Measurements from ENCODE around the gene CCNB2.
"Not testable (repeated sequence)": the region's sequence is repeated elsewhere in the genome, so short reads cannot be mapped to it uniquely, and the experiment has no call there.

The CCNB2 gene

DNA sequence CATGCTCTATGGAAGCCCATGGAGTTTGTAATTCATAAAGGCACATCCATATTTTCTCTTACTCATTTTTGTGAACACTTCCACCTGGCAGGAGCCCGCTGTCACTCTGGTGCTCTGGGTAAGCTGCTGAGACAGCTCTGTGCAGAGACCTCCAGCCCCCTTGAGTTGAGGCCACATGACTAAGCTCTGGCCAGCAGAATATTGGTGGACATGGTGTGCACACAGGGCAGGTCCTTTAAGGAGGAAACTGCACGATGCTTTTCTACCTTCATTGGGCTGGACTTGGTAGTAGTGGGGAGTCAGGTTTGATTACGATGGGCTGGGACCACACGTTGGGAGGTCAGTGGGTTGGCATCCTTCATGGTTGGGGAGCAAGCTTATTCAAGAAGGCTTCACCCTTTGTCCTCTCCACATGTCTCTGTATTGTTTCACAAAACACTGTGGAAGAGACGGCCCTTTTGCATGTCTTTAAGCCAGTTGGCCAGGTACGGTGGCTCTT, 29.0 kb downstream of the CCNB2 start:
- no peak for DNase-seq (ENCODE audit: low read depth)

DNA sequence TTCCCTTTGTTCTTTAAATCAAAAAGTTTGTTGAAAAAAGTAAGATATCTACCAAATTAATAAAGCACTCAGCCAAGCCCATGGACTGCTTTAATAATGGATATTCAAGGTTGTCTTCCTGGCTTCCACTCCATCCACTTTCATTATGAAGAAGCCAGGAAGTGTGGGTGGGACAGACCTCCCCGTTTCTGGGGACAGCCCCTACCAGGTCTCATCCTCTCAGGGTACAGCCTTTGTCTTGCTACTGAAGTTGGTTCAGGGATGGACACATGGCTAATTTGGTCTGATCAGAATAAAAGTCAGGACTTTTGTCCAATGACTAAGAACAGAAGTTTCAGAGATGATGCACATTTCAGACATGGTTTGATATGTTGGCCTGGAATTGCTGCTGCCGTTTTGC, 32.6 kb downstream of the CCNB2 start:
- no peak for DNase-seq (ENCODE audit: low read depth)

DNA sequence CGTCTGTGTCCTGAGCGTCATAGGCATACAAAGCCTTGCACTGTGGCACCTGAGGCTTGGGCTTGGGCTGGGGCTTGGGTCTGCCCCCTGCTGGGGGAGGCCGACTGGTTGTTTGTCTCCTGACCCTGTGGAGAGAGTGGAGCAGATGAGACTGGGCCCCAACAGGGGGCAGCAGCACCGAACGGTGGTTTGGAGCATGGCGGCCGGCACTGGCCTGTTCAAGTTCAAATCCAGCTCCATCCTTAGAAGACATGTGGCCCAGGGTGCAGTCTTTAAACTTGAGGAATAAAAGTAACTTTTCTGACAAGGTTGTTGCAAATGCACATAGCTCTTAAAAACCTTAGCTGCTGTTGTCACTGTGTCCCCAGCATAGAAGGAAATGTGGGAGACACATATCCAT, 33.3 kb downstream of the CCNB2 start:
- peak; percentile 66 for DNase-seq (ENCODE audit: low read depth)

DNA sequence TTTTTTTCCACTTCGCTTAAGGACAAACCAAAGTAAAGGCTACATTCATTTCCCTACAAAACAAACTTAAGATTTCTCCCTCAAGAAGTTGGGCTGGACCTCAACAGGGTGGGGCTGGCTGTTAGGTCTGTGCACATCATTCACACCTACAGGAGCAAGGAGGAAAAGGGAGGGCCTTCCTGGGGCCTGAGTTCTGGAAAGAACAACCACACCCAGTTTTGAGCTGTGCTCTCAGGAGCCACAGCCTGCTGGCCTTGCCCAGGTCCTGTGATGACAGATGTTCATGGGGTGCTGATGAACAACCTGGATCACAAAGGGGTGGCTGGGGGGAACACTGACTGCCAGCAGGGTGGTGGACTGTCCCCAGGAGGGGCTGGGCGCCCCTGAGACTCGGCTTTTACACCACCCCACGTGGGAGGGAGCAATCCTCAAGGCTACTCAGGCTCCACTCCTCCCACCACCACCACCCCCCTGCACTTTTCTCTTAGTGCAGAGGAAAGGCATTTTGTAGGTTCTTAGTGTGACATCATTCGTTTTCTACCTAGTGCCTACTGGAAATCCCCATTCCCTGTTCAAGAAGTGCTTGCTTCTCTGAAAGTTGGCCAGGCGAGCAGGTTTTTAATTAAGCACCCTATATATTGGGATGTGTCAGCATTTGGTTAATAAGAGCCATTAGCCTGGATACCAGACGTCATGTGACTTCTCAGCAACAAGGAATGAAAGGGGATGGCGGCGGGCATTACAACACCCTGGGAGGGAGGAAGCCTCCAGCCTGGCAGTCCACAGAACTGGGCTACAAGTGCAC, 35.7 kb downstream of the CCNB2 start:
- DNase-seq (ENCODE audit: low read depth): no peak

DNA sequence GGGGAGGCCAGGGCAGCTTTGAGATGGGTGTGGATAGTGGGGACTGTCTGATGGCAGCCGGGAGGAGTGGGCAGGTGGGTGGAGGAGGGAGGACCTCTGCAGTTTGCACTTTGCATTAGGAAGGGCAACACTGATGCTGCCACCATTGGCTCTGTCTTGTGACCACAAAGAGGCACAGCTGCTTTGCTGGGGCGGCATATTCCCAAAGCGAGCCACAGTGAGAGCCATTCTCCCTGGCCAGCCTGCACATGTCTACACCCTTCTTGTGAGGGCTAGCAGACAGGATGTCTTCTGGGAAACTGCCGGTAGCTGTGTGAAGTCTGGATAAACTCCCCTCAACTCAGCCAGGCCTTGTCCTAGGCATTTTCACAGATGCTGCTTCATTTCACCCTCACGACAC, 38.3 kb downstream of the CCNB2 start:
- no peak for DNase-seq (ENCODE audit: low read depth)

DNA sequence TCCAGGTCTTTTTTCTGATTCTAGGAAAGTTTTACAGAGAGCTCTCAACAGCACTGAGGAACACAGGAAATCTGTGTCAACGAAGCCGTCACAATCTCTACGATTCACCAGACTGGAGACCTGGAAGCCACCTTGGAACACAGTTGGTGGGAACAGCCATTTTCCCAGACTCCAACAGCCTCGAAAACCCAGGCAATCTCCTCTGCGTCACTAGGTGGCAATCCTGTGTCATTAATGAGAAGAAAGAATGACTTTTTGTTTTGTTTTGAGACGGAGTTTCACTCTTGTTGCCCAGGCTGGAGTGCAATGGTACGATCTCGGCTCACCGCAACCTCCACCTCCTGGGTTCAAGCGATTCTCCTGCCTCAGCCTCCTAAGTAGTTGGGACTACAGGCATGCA, 39.6 kb downstream of the CCNB2 start:
- DNase-seq (ENCODE audit: low read depth): peak; percentile 32

DNA sequence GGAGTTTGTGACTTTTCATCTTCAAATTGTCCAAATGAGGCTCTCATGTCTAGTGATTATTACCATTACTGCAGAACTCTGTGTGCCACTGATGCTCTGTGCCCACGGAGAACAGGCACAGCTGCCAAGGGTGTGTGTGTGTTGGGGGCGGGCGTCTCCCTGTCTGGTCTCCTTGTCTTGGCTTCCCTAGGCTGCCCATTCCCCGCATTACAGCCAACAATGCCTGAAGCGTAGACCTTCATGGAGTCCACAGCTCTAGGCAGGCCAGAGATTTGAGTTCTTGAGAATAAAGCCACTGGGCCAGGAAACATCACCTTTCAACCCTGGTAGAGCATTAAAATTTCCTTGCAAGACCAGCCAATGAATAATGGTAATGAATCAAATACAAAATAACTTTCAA, 42.7 kb downstream of the CCNB2 start:
- no peak for DNase-seq (ENCODE audit: low read depth)

DNA sequence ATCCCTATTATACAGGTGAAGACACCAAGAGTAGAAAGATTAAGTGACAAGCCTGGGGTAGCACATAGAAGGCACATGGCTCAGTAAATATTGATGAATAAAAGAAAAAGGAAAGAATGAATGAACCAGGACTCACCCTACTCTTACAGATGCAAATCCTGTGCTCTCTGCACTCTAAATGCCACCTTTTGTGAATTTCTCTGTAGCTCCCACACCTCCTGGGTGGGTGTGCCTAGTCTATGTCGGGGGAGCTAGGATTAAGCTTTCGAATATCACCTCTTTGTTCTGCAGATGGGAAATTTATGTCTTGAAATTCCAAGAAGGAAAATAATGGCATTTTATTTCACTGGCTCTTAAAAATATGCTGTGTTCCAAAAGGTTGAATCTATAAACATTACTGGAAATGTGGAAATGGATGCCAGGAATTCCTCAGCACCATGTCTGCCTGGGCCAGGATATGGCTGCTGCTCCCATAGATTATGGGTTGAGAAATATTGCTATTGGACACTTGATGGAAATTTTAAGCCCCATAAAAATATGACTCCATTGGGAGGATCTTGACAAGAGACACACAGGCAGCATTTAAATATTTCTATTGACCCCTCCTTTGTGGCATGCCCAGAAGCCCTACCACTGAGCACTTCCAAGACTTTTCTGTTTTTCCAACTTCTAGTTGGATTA, 43.3 kb downstream of the CCNB2 start:
- DNase-seq (ENCODE audit: low read depth): no peak

DNA sequence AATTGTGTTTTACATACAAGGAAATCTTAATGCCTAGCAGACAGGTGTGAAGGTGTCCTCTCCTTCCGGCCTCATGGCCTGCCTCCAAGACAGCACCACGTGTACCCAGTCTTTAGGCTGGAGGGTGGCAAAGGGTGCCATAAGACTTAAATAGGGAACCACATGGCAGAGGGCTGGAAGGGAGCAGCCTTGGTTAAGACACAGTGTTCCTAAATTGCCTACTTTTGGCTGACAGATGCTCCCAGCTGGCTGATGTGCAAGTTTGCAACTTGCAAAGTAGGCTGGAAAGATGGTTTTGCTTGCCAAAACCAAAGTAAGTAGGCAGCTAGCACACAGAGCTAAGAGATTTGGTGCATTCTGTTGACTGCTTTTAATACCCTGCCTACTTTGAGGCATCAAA, 45.2 kb downstream of the CCNB2 start:
- no peak for DNase-seq (ENCODE audit: low read depth)

DNA sequence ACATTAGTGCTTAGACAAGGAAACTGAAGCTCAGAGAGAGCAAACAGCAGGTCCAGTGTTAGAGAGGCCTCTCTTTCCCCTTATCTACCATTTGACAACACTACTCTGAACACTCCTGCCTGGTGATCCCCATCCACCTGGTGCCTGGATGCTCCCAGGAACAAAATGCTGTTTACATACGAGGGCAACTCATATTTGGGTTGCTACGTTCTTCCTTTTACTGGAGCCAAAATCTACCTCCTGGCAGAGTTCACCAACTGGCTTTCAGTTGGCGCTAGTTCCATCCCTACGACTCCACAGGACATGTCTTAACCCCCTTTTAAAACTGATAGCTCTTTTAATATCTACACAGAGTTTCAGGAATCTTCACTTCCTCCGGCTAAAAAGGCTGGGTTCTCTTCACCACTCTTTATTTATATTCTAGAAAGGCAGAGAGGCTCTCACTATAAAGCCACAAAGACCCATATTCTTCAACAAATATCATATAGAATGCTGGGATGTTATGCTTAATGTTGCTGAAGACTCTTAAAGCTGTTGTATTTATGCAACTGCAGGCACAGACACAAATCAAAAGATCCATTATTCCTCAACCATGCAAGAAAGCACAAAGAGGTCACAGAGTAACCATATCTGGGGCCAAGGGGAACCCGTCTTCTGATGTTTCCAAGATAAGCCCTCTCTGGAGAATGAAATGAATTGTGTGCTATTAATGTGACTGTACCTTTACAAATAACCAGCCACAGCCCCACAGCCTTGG, 47.9 kb downstream of the CCNB2 start:
- no peak for DNase-seq (ENCODE audit: low read depth)

DNA sequence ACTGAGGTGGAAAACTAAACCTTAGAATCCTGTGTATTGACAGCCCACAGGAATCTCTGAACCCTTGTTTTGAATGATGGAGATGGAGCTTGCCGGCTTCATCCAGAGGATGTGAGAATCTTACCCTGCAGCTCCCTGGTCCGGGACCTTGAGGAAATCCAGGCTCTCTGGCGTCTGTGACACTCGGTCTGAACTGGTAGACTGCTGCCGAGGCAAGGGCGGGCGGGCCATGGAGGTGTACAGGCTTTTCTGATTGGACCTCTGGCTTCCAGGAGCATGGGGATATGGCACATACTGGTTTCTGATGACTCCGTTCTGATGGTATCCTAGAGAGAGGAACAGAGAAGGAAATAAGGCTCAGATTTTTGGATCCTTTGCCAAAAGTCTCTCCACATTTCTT, 48.5 kb downstream of the CCNB2 start:
- no peak for DNase-seq (ENCODE audit: low read depth)

DNA sequence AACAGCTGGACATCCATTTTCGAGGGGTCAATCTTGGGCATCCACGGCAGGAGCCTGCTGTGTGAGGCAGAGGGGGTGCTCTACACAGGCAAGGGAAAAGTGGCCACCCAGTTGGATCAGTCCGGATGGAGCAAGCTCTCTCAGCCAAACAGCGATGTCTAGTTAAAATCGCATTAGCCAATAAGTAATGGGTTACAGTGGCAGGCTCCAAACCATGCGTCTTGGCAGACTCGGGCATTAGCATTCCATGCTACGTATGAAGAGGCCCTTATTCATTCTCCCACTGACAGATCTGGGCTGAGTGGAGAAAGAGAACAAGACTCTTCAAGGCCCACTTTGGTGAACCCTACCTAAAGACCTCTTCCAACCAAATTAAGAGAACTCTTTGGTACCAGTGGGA, 49.3 kb downstream of the CCNB2 start:
- no peak for DNase-seq (ENCODE audit: low read depth)

DNA sequence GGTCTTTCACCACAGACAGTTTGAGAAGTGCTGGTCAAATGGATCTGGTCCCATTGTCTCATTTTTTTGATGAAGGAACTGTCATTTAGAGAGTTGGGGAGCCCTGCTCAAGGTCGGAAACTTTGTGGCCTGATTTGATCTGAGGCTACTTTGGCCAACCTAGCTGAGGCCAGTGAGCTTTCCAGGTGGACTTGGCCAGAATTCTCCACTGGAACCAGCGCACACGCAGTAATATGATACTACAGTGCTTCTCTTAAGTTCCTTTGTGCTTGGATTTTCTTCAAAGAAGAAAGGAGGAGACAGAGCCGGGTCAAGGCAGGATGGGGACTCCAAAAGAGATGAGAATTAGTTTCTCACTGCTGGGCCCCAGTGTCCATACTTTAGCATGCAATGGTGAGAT, 50.5 kb downstream of the CCNB2 start:
- DNase-seq (ENCODE audit: low read depth): no peak

DNA sequence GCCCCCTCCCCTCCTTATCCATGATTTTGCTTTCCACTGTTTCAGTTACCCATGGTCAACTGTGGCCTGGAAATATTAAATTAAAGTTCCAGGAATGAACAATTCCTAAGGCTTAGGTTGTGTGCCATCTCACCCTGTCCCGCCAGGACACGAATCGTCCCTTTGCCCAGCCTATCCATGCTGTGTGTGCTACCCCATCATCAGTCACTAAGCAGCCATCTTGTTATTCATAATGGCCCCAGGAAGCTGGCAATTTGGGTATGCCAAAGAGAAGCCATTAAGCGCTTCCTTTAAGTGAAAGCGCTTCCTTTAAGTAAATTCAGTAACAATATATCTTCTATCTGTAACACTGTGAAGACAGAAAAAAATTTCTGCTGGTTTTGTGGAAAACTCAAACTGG, 52.5 kb downstream of the CCNB2 start:
- no peak for DNase-seq (ENCODE audit: low read depth)

DNA sequence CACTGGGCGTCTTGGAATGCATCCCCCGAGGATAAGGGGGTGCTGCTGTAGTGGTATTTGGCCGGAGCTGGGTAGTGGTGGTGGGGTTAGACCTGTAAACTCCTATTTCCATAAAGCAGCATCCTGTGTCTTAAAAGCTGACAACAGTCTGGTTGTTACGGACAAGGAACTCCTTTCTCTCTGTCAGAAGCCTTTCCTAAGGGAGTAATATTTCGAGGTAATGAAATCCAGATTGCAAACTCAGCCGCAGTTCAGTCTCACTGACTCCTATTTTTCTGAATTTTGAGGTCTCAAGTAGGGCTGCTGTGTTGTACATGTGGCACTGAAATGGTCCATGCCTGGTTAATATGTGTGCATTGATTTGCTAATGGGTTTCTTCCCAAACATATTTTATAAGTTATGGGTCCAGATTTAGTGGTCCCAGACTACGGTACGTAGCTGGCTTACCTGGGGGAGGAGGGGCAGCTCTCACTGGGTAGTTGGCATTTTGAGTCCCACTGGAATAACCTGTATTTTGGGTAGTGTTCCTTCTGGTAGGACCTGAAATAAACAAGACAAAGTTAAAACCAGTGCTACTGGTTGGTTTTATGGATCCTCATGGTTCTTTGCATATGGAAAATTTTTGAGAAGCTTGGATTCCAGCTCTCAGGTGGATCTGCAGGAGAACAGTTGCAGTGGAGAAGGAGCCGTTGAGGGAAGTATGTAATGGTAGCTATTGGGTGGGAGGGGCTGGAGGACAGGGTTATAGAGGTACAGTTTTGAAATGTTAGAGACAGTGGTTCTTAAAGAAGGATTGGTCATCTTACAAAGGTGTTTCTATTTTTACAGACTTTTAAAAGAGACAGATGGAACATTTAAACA, 53.1 kb downstream of the CCNB2 start:
- no peak for DNase-seq (ENCODE audit: low read depth)

DNA sequence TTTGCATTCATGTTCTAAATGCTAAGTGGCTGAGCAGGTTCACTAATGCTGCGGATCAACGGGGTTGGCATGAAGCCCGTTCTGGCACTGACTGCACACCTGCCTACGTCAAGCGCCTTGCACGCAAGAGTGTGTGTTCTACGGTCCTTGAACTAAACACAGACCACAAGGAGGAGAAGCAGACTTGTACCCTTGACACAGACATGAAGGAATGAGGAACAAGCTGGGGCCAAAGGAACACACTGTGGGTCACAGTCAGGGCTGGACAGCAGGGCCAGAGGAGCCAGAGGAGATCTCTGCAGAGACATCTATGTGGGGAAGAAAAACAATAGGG, 53.7 kb downstream of the CCNB2 start:
- no peak for DNase-seq (ENCODE audit: low read depth)

DNA sequence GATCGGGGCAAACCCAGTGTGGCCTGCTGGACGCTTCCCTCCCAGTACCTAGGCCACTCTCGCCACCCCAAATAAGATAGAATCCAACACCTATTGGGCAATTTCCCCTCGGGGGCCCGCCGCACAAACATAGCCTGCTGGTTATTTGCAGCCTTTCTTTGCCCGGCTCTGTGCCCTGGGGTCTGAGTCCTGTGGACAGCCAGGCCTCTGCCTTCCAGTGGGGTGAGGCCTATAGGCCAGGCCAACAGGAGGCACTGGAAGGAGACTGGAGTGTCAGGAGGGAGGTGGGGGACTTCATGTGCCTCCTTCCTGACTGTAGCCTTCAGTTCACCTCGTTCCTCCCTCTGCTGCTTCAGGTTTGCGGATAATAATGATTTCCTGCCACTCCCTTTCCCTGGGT, 54.3 kb downstream of the CCNB2 start:
- DNase-seq (ENCODE audit: low read depth): no peak

DNA sequence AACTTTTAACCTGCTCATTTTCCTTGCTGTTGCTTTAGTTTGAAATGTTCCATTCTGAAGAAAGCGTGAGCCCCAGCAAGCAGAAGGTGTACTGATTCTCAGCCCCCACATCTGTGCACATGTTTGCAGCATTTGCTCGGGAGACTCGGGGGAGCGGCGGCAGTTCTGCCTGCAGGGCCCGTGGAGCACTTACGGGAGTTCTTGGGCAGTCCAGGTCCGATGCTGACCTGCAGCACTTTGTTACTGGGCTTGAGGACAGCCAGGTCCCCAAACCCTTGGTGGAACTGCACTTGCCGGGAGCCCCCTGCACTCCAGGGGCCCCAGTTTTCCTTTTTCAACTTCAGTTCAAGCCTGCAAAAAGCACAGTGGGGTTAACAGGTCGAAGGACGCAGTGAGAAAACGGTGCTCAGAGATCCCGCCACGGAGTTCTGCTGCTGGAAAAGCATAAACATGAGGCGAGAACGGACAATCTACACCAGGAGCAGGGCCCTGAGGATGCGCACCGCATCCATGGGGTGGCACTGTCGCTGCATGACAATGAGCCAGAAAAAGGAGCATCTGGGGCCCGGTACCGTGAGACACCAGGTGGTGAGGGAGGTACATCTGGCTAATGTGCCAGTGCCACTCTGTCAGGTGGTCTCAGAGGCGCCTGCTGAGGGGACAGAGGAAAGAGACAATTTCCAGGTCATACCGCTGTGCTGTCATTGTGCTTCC, 56.1 kb downstream of the CCNB2 start:
- DNase-seq (ENCODE audit: low read depth): peak; percentile 43

DNA sequence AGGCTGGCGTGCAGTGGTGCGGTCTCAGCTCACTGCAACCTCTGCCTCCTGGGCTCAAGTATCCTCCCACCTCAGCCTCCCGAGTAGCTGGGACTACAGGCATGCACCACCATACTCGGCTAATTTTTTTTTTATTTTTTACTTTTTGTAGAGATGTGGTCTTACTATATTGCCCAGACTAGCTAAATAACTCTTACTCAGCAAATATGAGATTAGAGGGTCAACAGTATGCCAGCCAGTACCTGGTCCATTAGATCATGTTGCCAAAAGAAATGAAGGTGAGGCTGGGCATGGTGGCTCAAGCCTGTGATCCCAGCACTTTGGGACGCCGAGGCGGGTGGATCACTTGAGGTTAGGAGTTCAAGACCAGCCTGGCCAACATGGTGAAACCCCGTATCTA, 57.1 kb downstream of the CCNB2 start:
- not testable (repeated sequence) for DNase-seq (ENCODE audit: low read depth)

DNA sequence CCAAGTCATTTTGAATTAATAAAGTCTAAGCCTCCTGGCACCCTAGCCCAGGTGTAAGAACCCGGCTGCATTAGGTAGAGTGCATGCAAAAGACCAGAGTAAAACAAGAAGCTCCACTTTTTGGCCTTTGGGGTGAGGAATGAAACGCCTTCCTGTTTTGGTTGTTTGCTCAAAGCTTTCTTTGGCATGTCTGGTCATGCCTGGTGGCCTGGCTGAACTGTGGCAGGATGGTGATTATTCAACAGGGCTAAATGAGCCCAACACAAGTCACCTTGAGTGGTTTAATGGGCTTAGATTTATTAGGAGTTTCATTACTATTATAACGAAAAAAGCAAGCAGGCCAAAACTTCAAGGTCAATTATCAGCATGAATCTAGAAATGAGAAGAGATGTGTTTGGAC, 60.8 kb downstream of the CCNB2 start:
- no peak for DNase-seq (ENCODE audit: low read depth)

DNA sequence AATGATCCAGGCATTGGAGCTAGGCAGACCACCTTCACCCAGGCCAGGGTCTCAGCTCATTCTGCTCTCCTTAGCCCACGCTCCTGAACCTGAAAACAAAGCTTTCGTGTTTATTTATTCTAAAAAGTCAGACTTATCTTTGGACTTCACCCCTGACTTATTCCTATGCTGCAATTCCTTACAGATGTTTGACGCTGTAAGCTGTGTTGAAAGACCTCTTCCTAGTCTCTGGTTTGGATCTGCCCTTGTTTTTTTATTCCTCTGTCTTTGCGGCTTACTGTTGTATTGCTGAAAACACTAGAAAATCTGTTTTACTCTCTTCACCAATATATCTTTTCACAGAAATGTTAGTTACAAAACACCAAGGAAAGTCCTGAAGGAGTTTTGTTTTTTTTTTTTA, 61.2 kb downstream of the CCNB2 start:
- no peak for DNase-seq (ENCODE audit: low read depth)

All from ELR (cell line).